Fibroblast of lung (primary cell): Measurements from ENCODE around the gene SF1.

Source experiments
- CTCF ChIP-seq, 2 donors: IDR thresholded peaks in 1 of 2; conservative IDR thresholded peaks in 1 of 2; 1 replicate in 1 of 2; 2 replicates in 1 of 2; pipeline ENCODE4 v1.5.1; 2011 to 2012; ENCODE audit warnings: low read length in 2 of 2, control low read depth in 1 of 2, inconsistent platforms in 1 of 2, low read depth in 1 of 2, mild to moderate bottlenecking in 1 of 2
- EZH2 ChIP-seq: IDR thresholded peaks from 2 replicates; pipeline ENCODE4 v1.5.1; 2012; ENCODE audit warnings: low read length, control low read depth, mild to moderate bottlenecking; ENCODE audit errors: missing control alignments

- TF ChIP-seq CTCF (conservative IDR thresholded peaks at IDR 0.05 in 1 of 2, IDR thresholded peaks at IDR 0.05 in 1 of 2; ENCODE audit: low read depth in 1 of 2, low read length in 2 of 2) (no peak), EZH2 (no peak)
Observed at GRCh38 chr11:64790205-64791095, 12.1 kb upstream of the SF1 start.
